GM18519 (cell line): ENCODE results near the gene SCN2A.
"Not testable (repeated sequence)": the region's sequence is repeated elsewhere in the genome, so short reads cannot be mapped to it uniquely, and the experiment has no call there.

Experiments used
- ATAC-seq: cut with Tn5 transposase; IDR thresholded peaks from one replicate; pipeline ENCODE4 v1.9.1; 2021; ENCODE audit warnings: mild to moderate bottlenecking, moderate library complexity; ENCODE audit not compliant: unreplicated experiment, low FRiP score

SCN2A gene

GRCh38 chr2:165307317-165307716, 68.1 kb downstream of the SCN2A start:
- ATAC-seq, result no peak

GRCh38 chr2:165311949-165312348, 72.7 kb downstream of the SCN2A start:
- no peak for ATAC-seq

DNA sequence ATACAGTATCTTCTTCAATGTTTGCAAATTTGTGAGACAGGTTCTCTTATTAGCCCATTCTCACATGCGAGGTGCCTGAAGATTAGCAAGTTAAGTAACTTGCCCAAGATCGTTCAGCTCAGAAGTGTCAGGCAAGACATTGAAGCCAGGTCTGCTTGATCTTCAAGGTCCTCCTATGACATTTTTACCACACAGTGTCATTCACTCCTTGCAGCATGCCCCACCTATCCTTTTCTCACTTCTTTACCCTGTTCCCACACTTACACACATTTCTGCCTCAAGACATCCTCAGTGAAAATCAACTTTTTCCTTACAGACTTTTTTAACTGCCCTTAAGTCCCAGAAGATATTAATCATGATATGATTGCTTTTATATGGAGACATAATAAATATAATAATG, 73.8 kb downstream of the SCN2A start:
- no peak for ATAC-seq

- no peak for ATAC-seq
Measured at GRCh38 chr2:165313509-165313908, 74.3 kb downstream of the SCN2A start.

DNA sequence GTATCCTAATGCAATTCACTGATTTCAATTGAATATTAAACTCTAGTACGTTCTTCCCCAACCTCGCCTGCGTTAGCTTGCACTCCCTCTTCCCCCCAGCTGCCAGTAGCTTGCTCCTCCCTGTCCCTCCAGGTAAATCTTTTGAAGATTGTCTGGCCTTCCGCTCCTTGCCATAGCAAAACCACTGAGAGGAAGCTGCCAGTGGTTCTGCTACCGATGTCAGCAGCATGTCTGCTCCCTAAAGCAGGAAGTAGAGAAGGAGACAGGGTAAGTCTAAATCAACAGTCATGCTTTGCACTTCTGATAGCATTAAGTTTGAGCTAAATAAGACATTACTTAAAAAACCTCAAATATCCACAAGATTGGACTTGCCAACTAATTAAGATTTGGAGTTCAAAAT, 89.1 kb downstream of the SCN2A start:
- no peak for ATAC-seq

DNA sequence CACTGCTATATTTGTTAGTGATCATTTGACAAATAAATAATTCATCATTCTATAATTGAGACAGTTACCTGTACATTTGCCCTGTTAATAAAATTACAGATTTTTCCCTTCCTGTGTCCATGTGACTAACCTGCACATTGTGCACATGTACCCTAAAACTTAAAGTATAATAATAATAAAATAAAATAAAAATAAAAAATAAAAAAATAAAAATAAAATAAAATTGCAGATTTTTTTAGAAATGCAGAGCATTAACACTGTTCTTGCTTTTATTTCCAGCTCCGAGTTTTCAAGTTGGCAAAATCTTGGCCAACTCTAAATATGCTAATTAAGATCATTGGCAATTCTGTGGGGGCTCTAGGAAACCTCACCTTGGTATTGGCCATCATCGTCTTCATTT, 105.1 kb downstream of the SCN2A start:
- not testable (repeated sequence) for ATAC-seq

- no peak for ATAC-seq
Measured at GRCh38 chr2:165348441-165348840, 109.2 kb downstream of the SCN2A start.

- ATAC-seq, result no peak
Measured at GRCh38 chr2:165349181-165349580, 110.0 kb downstream of the SCN2A start.

GRCh38 chr2:165357758-165358157, 118.5 kb downstream of the SCN2A start:
- ATAC-seq, result peak; percentile 88

DNA sequence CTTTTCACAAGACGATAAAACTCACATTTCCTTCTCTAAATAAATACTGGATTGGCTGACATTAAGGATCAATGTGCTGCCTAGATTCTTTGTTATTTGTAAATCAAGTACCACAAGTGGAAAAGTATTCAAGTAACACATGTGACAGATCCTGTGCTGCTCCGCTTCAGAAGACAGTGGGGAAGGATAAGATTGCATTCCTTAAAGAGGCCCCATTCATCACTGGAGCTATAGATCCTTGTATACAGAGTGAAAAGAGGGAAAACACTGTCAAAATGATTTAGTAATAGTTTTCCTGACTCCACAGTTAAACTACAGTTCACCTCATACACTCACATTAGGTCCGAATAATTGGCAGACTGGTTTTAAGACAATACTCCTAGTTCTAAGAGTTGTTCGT, 122.3 kb downstream of the SCN2A start:
- no peak for ATAC-seq

GRCh38 chr2:165369131-165369897, 130.1 kb downstream of the SCN2A start:
- no peak for ATAC-seq

DNA sequence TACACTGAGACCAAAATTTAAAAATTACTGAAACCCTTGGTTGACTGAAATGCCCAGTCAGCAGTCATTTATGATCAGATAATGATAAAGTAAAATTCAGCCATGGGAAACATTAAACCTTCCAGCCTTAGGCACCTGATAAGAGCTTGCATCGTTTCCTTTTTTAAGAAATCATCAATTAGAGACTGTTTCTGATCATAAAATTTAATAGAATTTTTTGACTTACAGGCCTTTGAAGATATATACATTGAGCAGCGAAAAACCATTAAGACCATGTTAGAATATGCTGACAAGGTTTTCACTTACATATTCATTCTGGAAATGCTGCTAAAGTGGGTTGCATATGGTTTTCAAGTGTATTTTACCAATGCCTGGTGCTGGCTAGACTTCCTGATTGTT, 130.7 kb downstream of the SCN2A start:
- ATAC-seq, result no peak

DNA sequence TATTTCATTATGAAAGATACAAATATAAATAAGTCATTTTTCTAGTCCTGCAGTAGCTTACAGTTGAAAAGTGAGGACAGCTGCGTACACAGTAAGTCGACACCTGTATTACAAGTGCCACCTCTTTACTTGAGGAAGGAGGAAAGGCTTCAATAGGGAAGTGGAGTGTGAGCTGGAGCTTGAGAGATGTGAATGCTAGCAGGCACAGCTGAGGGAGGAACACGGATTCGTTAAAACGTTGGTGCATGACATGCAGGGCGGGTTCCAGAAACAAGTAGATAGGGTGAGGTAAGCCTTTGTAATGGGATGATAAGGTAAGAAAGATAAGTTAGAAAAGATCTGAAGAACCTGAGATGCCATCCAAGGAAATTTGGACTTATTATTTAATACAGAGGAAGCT, 132.1 kb downstream of the SCN2A start:
- no peak for ATAC-seq

DNA sequence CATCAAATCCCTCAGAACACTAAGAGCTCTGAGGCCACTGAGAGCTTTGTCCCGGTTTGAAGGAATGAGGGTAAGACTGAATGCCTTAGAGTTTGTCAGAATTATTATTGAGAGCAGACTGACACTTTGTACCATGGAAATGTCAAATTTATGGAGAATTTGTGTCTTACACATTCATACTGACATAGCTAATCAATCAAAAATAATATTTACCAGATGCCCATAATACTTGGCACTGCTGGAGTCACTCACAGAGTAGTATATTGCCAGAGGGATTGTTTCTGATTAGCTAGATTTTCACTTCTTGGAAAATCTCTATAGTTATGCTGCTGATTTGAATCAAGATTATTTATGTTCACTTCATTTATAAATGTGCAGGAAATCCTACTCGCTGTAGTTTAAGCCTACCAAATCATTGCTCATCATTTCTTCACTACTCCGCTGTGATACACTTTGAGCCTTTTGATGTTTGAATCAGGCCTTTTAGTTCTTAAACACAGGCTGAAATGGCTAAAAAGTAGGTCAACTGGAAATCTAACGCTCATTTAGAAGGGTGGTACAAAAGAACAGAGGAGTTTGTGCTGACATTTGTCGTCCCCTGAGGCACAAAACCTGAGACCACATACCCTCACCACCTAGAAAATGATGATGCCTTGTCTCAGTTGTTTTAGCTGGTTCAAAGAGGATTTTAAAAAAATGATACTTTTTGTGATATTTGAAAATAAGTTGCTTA, 134.2 kb downstream of the SCN2A start:
- no peak for ATAC-seq

DNA sequence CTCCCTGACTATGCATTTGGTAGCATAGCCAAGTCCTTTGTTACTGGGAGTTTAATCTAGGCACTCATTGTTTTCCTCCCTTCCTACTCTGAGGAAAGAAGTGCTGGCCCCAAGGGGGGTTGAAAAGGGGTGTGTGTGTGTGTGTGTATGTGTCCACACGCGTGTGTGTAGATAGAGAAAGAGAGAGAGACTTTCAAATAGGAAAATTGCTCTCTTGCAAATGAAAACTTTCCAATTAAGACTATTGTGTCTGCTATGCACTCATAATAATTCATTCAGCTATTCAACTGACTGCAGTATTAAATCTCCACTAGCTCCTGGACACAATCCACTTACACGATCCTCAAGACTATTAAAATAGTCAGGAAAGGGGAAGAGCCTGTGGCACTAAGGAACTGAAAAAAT, 137.4 kb downstream of the SCN2A start:
- ATAC-seq, result no peak

DNA sequence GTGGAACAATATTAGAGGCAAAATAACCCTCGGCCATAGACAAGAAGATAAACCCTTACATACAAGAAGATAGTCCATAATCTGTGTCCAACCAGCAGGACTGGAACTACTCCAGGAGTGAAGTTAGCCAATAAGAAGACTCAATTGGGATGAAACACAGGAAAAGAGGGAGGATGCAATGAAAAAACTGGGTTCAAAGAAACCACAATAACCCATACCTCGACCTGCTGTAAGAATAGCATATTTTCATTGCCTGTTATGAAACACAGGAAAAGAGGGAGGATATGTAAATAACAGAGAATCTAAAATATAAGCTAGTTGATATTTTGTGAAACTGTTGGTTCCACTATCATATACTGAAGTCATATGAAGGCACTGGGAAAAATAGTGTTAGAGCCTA, 143.1 kb downstream of the SCN2A start:
- ATAC-seq, result no peak

- ATAC-seq, result no peak
Measured at GRCh38 chr2:165390875-165391274, 151.7 kb downstream of the SCN2A start.

DNA sequence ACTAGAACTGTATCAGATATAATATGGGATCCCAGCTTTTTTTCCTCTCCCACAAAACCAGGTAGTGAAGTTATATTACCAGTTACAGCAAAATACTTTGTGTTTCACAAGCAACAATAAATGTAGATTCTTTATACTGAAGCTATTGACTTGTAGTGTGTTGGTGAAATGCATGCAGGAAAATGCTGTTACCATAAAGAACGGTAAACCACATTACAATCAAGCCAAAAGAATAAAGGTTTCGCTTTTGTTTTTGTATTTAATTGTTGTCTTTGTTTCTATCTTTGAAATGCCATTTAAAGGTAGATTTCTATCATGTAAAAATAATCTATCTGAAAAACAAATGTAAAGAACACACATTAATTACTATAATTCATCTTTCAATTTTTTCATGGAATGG, 152.6 kb downstream of the SCN2A start:
- ATAC-seq, result no peak

DNA sequence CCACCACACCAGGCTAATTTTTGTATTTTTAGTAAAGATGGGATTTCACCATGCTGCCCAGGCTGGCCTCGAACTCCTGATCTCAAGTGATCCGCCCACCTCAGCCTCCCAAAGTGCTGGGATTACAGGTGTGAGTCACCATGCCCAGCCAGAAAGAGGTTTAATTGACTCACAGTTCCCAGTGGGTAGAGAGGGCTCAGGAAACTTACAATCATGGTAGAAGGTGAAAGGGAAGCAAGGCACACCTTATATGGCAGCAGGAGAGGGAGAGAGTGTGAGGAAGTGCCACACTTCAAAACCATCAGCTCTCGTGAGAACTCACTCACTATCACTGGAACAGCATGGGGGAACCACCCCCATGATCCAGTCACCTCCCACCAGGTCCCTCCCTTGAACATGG, 159.4 kb downstream of the SCN2A start:
- ATAC-seq, result not testable (repeated sequence)

- no peak for ATAC-seq
Measured at GRCh38 chr2:165401285-165401852, 162.2 kb downstream of the SCN2A start.

GRCh38 chr2:165402162-165402561, 162.9 kb downstream of the SCN2A start:
- ATAC-seq, result no peak

- no peak for ATAC-seq
Measured at GRCh38 chr2:165406173-165406572, 167.0 kb downstream of the SCN2A start.
